Spleen (tissue), 11 donors: Measurements from ENCODE around the gene PPP3CA. TPM values are rescaled to one million over a fixed set of nuclear protein-coding genes. Genes with fewer than 3 reads are reported as not detected.

Source experiments
- DNase-seq: peaks from one replicate; pipeline ENCODE4 v3.0.0-alpha.2; 2020
- H3K27ac ChIP-seq, 8 donors: fragments of 200-600 bp; sonication (generic) in 7 of 8; 1 replicate in 4 of 8; 2 replicates in 4 of 8; pipeline versions ENCODE4 v1.5.0 to v1.8.0; 2016 to 2021; ENCODE audit warnings: inconsistent platforms in 4 of 8, mild to moderate bottlenecking in 4 of 8, moderate library complexity in 1 of 8
- H3K27me3 ChIP-seq, 7 donors: fragments of 200-600 bp; sonication (generic) in 6 of 7; replicated peaks in 1 of 7; 1 replicate in 4 of 7; 2 replicates in 3 of 7; pipeline versions ENCODE4 v1.5.0 to v1.8.0; 2016 to 2021; ENCODE audit warnings: inconsistent platforms in 3 of 7, mild to moderate bottlenecking in 1 of 7
- H3K36me3 ChIP-seq, 6 donors: fragments of 200-600 bp; sonication (generic) in 5 of 6; 1 replicate in 4 of 6; 2 replicates in 2 of 6; pipeline versions ENCODE4 v1.5.0 to v1.8.0; 2016 to 2021; ENCODE audit warnings: inconsistent platforms in 2 of 6
- H3K4me1 ChIP-seq, 6 donors: fragments of 200-600 bp; sonication (generic) in 5 of 6; 1 replicate in 3 of 6; 2 replicates in 3 of 6; pipeline versions ENCODE4 v1.5.0 to v1.8.0; 2016 to 2021; ENCODE audit warnings: inconsistent platforms in 3 of 6
- H3K4me3 ChIP-seq, 8 donors: fragments of 200-600 bp; sonication (generic) in 7 of 8; 1 replicate in 4 of 8; 2 replicates in 4 of 8; pipeline versions ENCODE4 v1.5.0 to v1.8.0; 2016 to 2021; ENCODE audit warnings: inconsistent platforms in 4 of 8, mild to moderate bottlenecking in 4 of 8, moderate library complexity in 2 of 8
- H3K9me3 ChIP-seq, 8 donors: fragments of 200-600 bp; sonication (generic) in 7 of 8; 1 replicate in 4 of 8; 2 replicates in 4 of 8; pipeline versions ENCODE4 v1.5.0 to v1.8.0; 2016 to 2021; ENCODE audit warnings: inconsistent platforms in 4 of 8
- CTCF ChIP-seq, 11 experiments: fragments of 200-600 bp in 7 of 11; fragments of 450-650 bp in 4 of 11; sonication (generic) in 4 of 11; IDR thresholded peaks in 8 of 11; conservative IDR thresholded peaks in 3 of 11; 1 replicate in 7 of 11; 2 replicates in 4 of 11; pipeline versions ENCODE4 v1.4.0 to v1.8.0; 2016 to 2021; ENCODE audit warnings: antibody characterized with exemption in 11 of 11, inconsistent platforms in 4 of 11, mild to moderate bottlenecking in 1 of 11
- POLR2A ChIP-seq, 3 donors: fragments of 450-650 bp; IDR thresholded peaks; one replicate each; pipeline ENCODE4 v1.5.1; 2017; ENCODE audit warnings: antibody characterized with exemption in 3 of 3, mild to moderate bottlenecking in 1 of 3
- POLR2AphosphoS5 ChIP-seq, 3 donors: sonication (generic); formaldehyde crosslinking; IDR thresholded peaks; one replicate each; pipeline ENCODE4 v1.5.1; 2017; ENCODE audit warnings: antibody characterized with exemption in 3 of 3
- WGBS, 5 donors: extraction: QIAGEN DNeasy Blood & Tissue Kit in 3 of 5; methylation state at CpG; one replicate each; pipeline versions ENCODE4 v1.1.5 to v1.1.7; 2013 to 2018; 5-methylcytosine and 5-hydroxymethylcytosine counted together
- intact Hi-C: fragments of 100-400 bp; cut with DNase I; formaldehyde crosslinking; loops from one replicate; pipeline ENCODE4 v1.15.0; 2023; ENCODE audit warnings: low total_unique reads
- polyA plus RNA-seq, 3 donors: library from polyadenylated mRNA; stranded (reverse); fragments of 200-250 nt; gene quantifications; one replicate each; pipeline ENCODE4 v1.2.1, GENCODE V29; 2013
- total RNA-seq, 7 donors: library from RNA; depleted of rRNA in 3 of 7; stranded (reverse); fragments of >200 nt in 3 of 7; fragmentation: NEBNext Ultra II Directional in 4 of 7; extraction: Animal tissue kit (Norgen Biotek cat#: 25700) in 4 of 7; gene quantifications; one replicate each; pipeline versions ENCODE4 v1.1.0 to v1.2.1, GENCODE V29; 2016 to 2021
- donor health status: healthy with polysubstance abuse.
- donor health status: DM: no; HTN: no; CAD: no; lungs with moderate emphysema.
- donor health status: DM: no; HTN: no; CAD: no.
- donor health status: Bipolar disorder and iron deficiency.
- donor health status: healthy.
- donor health status: DM: no; HTN: no; CAD: no.
- donor health status: DM: yes; HTN: yes; CAD: no.

Gene PPP3CA
- total and polyA plus RNA-seq, 10 donors, result 15.5 to 50.0 (median 39.6) TPM

- intact Hi-C loops, result no loop called here
- Histone ChIP-seq H3K9me3 (no peaks in the 10 kb centered on the region), H3K4me3 (no peak overlapping the region), H3K27ac (no peak overlapping the region), H3K36me3 (no peaks in the 10 kb centered on the region), H3K4me1 (peaks cover 6 to 27% (median 10%) of the 10 kb centered on the region in 6 donors), H3K27me3 (no peaks in the 10 kb centered on the region)
- TF ChIP-seq POLR2A (IDR thresholded peaks at IDR 0.05) (no peak), POLR2AphosphoS5 (IDR thresholded peaks at IDR 0.05) (no peak), CTCF (IDR thresholded peaks at IDR 0.05 in 8 of 11, conservative IDR thresholded peaks at IDR 0.05 in 3 of 11) (no peak)
- DNase-seq, result no peak
Observed at GRCh38 chr4:101145021-101145420, 202.3 kb downstream of the PPP3CA start.

GRCh38 chr4:101142259-101142658, 205.1 kb downstream of the PPP3CA start:
- DNase-seq, result no peak
- H3K4me1 ChIP-seq, result peaks cover 6 to 40% (median 11%) of the 10 kb centered on the region in 6 donors
- no peaks in the 10 kb centered on the region for H3K36me3 ChIP-seq
- no peaks in the 10 kb centered on the region for H3K27me3 ChIP-seq
- no peak overlapping the region for H3K27ac ChIP-seq
- no peak overlapping the region for H3K4me3 ChIP-seq
- intact Hi-C loops, result no loop called here
- no peak for TF ChIP-seq POLR2AphosphoS5 (IDR thresholded peaks at IDR 0.05)
- TF ChIP-seq POLR2A (IDR thresholded peaks at IDR 0.05), result no peak
- no peak for TF ChIP-seq CTCF (IDR thresholded peaks at IDR 0.05 in 8 of 11, conservative IDR thresholded peaks at IDR 0.05 in 3 of 11)
- WGBS, 5 donors, result 69 to 88% (median 73%) methylated on average over 4 of the region's 4 CpGs
- H3K9me3 ChIP-seq, result no peaks in the 10 kb centered on the region

GRCh38 chr4:101141855-101142254, 205.5 kb downstream of the PPP3CA start:
- Histone ChIP-seq H3K4me3 (no peak overlapping the region), H3K4me1 (peaks cover 6 to 44% (median 15%) of the 10 kb centered on the region in 6 donors), H3K36me3 (no peaks in the 10 kb centered on the region), H3K9me3 (no peaks in the 10 kb centered on the region), H3K27ac (no peak overlapping the region), H3K27me3 (no peaks in the 10 kb centered on the region)
- 56 to 64% (median 59%) methylated on average over 4 of the region's 4 CpGs for WGBS, 5 donors
- DNase-seq, result no peak
- intact Hi-C loops, result no loop called here
- TF ChIP-seq POLR2AphosphoS5 (IDR thresholded peaks at IDR 0.05) (no peak), CTCF (IDR thresholded peaks at IDR 0.05 in 8 of 11, conservative IDR thresholded peaks at IDR 0.05 in 3 of 11) (no peak), POLR2A (IDR thresholded peaks at IDR 0.05) (no peak)

- no peak overlapping the region for H3K4me3 ChIP-seq
- TF ChIP-seq POLR2A (IDR thresholded peaks at IDR 0.05) (no peak), CTCF (IDR thresholded peaks at IDR 0.05 in 8 of 11, conservative IDR thresholded peaks at IDR 0.05 in 3 of 11) (no peak), POLR2AphosphoS5 (IDR thresholded peaks at IDR 0.05) (no peak)
- intact Hi-C loops, result no loop called here
- peaks cover 6 to 50% (median 20%) of the 10 kb centered on the region in 6 donors for H3K4me1 ChIP-seq
- no peaks in the 10 kb centered on the region for H3K27me3 ChIP-seq
- no peaks in the 10 kb centered on the region for H3K9me3 ChIP-seq
- H3K27ac ChIP-seq, result no peak overlapping the region
- DNase-seq, result no peak
- no peaks in the 10 kb centered on the region for H3K36me3 ChIP-seq
- WGBS, 5 donors, result 63 to 72% (median 71%) methylated on average over 5 of the region's 5 CpGs
Observed at GRCh38 chr4:101141230-101141629, 206.1 kb downstream of the PPP3CA start.
